ENCODE data around the gene PROSER2. TPM values are rescaled to one million over a fixed set of nuclear protein-coding genes. Genes with fewer than 3 reads are reported as not detected.

PROSER2 gene
- total and polyA plus RNA-seq, 9 of the 15 experiments (the other 6 are each of a cell fraction or from before 2014, with no cell fraction given): 0.62 to 14.8 (median 2.9) TPM

GRCh38 chr10:11866199-11866925 lies 43.2 kb downstream of the PROSER2 start:
- H2AFZ ChIP-seq (ENCODE audit: low read depth, low read length): no peak overlapping the region
- no peak for DNase-seq (ENCODE audit: extremely low read depth in 1 of 4, low spot score in 3 of 4)
- intact Hi-C loops (cut with micrococcal nuclease) (no loop called here), in situ Hi-C loops (cut with MboI) (no loop called here)
- ATAC-seq: no peak
- peaks cover 10 to 11% of the 10 kb centered on the region in 2 experiments; a peak in 4 of 5 replicates for H3K4me1 ChIP-seq (replicated peaks in 1 of 2; ENCODE audit: control insufficient read depth in 2 of 2, insufficient read depth in 2 of 2, low read length in 2 of 2)
- no peak overlapping the region for H3K4me2 ChIP-seq (ENCODE audit: insufficient read depth, low read length)
- H3K9me1 ChIP-seq (ENCODE audit: control insufficient read depth, insufficient read depth, low read length): no peaks in the 10 kb centered on the region
- H3K4me3 ChIP-seq: no peak overlapping the region
- no peaks in the 10 kb centered on the region for H4K20me1 ChIP-seq (replicated peaks; ENCODE audit: control insufficient read depth, insufficient read depth, low read length)
- POLR2A ChIA-PET: interaction anchor here (1.0 to 1.4 kb wide), 2 partner anchors 9 to 14 kb away, joined by 3 to 7 read pairs; no protein-coding TSS in a partner anchor
- no TSS peak for BruUV-seq (replicated peaks)
- no peak overlapping the region for H3K9ac ChIP-seq (ENCODE audit: insufficient read depth in 1 of 2, low read depth in 2 of 2, low read length in 2 of 2)
- H3K27me3 ChIP-seq (ENCODE audit: control insufficient read depth in 2 of 2, insufficient read depth in 2 of 2, low read length in 2 of 2): no peaks in the 10 kb centered on the region
- peaks cover 84% of the 10 kb centered on the region for H3K36me3 ChIP-seq (ENCODE audit: control insufficient read depth, insufficient read depth, low read length)
- WGBS (ENCODE audit: insufficient coverage, low coverage, missing lambda C conversion rate): 87% methylated on average over 18 of the region's 18 CpGs
- H3K27ac ChIP-seq (ENCODE audit: extremely low read depth, low read depth, low read length): no peak overlapping the region
- CTCF ChIA-PET (ENCODE audit: low intra/inter-chr PET ratio): no interaction called here
- H3K79me2 ChIP-seq (ENCODE audit: control insufficient read depth, insufficient read depth, low read length): peaks cover 9% of the 10 kb centered on the region
- no peak for FAIRE-seq
- no peaks in the 10 kb centered on the region for H3K9me3 ChIP-seq (replicated peaks; ENCODE audit: control insufficient read depth, insufficient read depth, low read depth, low read length)
- TF ChIP-seq PYGO2 (tag; IDR thresholded peaks at IDR 0.05) (no peak), ZNF318 (IDR thresholded peaks at IDR 0.05; ENCODE audit: borderline replicate concordance in 1 of 2, low read depth in 1 of 2) (no peak), GATA2 (CRISPR knock-in tag; IDR thresholded peaks at IDR 0.05) (no peak), ZNF77 (CRISPR knock-in tag; IDR thresholded peaks at IDR 0.05) (no peak), CBX5 (IDR thresholded peaks at IDR 0.05; ENCODE audit: borderline replicate concordance, low read depth) (no peak), BACH1 (tag; IDR thresholded peaks at IDR 0.05) (no peak), SAFB2 (IDR thresholded peaks at IDR 0.05; ENCODE audit: borderline replicate concordance, low read depth, low read length, severe bottlenecking) (no peak), NKRF (IDR thresholded peaks at IDR 0.05; ENCODE audit: borderline replicate concordance) (no peak), HMG20A (CRISPR knock-in tag; conservative IDR thresholded peaks at IDR 0.05) (no peak), NR3C1 (CRISPR knock-in tag; IDR thresholded peaks at IDR 0.05) (no peak), ARNT (IDR thresholded peaks at IDR 0.05) (no peak)
